Subcutaneous adipose tissue (tissue), 4 donors: ENCODE data around the gene ROGDI. TPM values are rescaled to one million over a fixed set of nuclear protein-coding genes. Genes with fewer than 3 reads are reported as not detected.

Experiments
- small RNA-seq: library from RNA; depleted of rRNA; stranded (forward); fragments of <200 nt; gene quantifications from one replicate; pipeline ENCODE3, GENCODE V24; 2016
- total RNA-seq, 4 donors: library from RNA; depleted of rRNA; stranded (reverse); fragments of >200 nt; gene quantifications; one replicate each; pipeline ENCODE4 v1.1.0, GENCODE V29; 2016
- TF ChIP-seq, protein P1 (sequence below): fragments of 450-650 bp; IDR thresholded peaks from one replicate; pipeline ENCODE4 v1.5.1; 2016; ENCODE audit warnings: low read depth, mild to moderate bottlenecking, control low read depth, antibody characterized with exemption, moderate library complexity

The ROGDI gene
- total RNA-seq, 4 donors from 2014 or later = 4.2 to 8.8 (median 5.5) TPM

DNA sequence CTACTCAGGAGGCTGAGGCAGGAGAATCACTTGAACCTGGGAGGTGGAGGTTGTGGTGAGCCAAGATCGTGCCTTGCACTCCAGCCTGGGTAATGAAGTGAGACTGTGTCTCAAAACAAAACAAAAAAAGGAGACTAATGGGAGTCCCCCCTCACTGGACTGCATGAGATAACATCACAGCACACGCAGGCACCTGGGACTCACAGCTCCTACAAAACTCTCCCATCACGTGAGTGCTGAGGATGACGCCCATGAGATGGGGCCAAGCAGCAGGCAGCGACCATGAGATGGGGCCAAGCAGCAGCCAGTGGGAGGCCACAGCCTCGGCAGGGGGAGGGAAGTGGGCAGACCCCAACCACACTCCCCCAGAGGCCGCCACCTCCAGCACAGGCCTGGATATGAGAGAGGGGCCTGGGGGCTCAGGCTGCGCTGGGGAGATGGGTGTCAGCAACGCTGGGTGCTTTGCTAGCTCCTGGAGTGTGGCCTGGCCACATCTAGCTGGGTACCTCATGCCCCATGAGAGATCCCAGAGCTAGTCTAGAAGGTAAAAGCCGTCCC is 52.7 kb downstream of the ROGDI start:
- TF ChIP-seq, protein P1, sequence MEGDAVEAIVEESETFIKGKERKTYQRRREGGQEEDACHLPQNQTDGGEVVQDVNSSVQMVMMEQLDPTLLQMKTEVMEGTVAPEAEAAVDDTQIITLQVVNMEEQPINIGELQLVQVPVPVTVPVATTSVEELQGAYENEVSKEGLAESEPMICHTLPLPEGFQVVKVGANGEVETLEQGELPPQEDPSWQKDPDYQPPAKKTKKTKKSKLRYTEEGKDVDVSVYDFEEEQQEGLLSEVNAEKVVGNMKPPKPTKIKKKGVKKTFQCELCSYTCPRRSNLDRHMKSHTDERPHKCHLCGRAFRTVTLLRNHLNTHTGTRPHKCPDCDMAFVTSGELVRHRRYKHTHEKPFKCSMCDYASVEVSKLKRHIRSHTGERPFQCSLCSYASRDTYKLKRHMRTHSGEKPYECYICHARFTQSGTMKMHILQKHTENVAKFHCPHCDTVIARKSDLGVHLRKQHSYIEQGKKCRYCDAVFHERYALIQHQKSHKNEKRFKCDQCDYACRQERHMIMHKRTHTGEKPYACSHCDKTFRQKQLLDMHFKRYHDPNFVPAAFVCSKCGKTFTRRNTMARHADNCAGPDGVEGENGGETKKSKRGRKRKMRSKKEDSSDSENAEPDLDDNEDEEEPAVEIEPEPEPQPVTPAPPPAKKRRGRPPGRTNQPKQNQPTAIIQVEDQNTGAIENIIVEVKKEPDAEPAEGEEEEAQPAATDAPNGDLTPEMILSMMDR = no peak

DNA sequence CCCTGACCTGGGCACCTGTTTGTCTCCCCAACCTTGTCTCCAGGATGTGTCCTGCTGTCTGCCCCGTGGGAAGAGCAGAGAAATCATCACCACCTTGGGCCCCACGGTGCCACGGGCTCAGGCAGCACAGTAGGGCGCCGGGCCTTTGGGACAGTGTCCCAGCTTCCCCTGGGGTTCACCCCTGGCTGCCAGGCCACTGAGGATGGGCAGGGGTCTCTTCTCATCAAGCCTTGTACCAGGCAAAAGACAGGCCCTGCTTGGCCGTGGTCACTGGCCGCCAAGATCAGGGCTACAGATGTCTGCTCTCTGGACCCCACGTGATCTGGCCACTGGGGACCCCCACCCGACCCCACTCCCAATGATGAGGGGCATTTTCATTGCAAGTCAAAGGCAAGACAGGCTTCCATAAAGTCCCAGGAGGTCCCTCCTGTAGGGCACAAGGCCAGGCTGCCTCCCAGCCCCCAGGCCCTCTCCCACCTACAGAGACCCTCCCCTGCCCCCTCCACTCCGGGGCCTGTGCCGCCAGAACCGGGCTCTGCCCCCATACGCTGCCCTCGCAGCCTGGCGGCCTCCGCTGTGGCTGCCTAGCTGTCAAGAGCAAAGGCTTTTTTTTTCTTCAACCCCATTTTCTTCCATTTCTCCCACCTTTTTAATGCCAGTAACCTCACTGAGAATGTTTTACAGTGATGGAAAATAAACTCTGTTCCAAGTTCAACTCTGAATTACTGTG is 53.6 kb downstream of the ROGDI start:
- TF ChIP-seq, protein P1 = no peak

DNA sequence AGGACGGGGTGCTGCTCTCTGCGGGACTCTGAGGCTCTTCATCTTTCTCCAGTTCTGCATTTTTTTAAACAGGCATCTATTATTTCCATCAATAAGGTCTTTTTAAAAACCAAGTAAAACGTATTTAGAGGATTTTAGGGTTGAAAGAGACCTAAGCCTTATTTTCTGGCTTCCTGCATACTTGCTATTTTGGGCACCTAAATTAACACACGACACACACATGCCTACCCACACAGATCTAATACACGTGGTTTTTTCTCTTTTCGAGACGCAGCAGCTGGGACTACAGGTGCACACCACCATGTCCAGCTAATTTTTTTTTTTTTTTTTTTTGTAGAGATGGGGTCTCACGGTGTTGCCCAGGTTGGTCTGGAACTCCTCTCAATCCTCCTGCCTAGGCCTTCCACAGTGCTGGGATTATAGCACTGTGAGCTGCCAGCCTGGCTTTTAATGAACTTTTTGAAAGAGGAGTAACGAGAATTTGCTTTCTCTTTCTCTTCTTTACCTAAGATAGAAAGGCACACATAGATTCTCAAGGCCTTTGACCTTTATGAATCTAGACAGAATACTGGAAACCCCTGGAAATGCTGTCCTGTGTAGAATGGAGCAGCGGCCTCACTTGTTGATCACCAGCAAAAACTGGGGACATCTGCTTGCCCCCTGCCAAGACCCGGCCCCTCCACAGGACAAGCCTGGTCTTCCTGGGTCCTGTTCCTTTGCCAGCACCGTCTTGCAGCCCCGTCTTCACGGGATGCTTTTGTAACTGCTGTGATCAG is 54.3 kb downstream of the ROGDI start:
- TF ChIP-seq, protein P1 = no peak

DNA sequence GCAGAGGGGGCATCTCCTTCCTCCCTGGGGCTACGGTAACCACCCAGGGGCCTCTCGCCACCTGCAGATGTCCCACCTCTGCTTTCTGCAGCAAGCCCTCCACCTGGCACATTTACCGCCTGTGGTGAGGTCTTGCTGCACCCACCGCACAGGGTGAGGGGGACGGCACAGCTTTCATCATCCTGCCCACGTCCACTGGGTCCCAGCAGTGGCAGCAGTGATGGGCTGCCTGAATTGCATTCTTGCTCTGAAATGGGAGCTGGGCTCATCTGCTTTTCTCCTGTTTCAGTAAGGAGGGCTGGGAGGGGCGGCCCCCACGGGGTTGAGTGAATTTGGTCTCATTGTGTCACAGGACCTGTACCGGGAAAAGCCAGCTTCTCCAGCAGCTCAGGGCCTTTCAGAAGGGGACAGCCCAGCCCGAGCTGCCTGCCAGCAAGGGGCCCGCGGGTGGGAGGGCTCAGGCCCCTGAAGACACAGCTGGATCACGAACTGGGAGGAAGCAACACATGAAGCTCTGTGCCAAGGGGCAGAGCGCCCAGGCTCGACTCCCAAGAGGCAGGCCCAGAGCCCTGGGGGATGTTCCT is 55.4 kb downstream of the ROGDI start:
- TF ChIP-seq, protein P1 = no peak

Small RNA genes lying within 50 kb of the gene (small RNA-seq; reads per million reads assigned to genes)
- gene RF00017 = not detected

Other genes starting within 250 kb of the ROGDI start
- 1 to 10 TPM in 1 of 4 donors, not detected in 3; 1.1 TPM for gene C16orf96, start 246.3 kb downstream of the ROGDI start, total RNA-seq
- gene UBALD1, start 187.7 kb downstream of the ROGDI start, total RNA-seq = 1 to 10 TPM; 1.7 to 7.0 (median 4.2) TPM
- gene MGRN1, start 177.8 kb downstream of the ROGDI start, total RNA-seq = 10 to 100 TPM; 21.2 to 44.5 (median 25.2) TPM
- gene NUDT16L1, start 109.1 kb downstream of the ROGDI start, total RNA-seq = 10 to 100 TPM; 11.7 to 38.8 (median 16.7) TPM
- gene ANKS3, start 68.4 kb downstream of the ROGDI start, total RNA-seq = 10 to 100 TPM in 3 of 4 donors, 1 to 10 TPM in 1; 9.3 to 21.5 (median 13.2) TPM
- gene DNAAF8, start 68.1 kb downstream of the ROGDI start, total RNA-seq = 1 to 10 TPM in 2 of 4 donors, under 1 TPM in 2; 0.44 to 1.6 (median 0.91) TPM
- gene ZNF500, start 35.5 kb downstream of the ROGDI start, total RNA-seq = 10 to 100 TPM in 1 of 4 donors, 1 to 10 TPM in 3; 3.8 to 11.7 (median 8.2) TPM
- not detected for gene SEPTIN12, start 14.3 kb downstream of the ROGDI start, total RNA-seq
- gene SMIM22, start 7.3 kb downstream of the ROGDI start, total RNA-seq = not detected
- 10 to 100 TPM; 38.8 to 64.7 (median 41.5) TPM for gene GLYR1, start 44.7 kb upstream of the ROGDI start, total RNA-seq
- gene UBN1, start 44.8 kb upstream of the ROGDI start, total RNA-seq = 10 to 100 TPM; 21.1 to 48.2 (median 37.2) TPM
- gene PPL, start 134.5 kb upstream of the ROGDI start, total RNA-seq = 100 to 1,000 TPM in 2 of 4 donors, 10 to 100 TPM in 2; 67.5 to 239 (median 111) TPM
- under 1 TPM; 0.33 to 0.68 (median 0.61) TPM for gene SEC14L5, start 155.7 kb upstream of the ROGDI start, total RNA-seq
- 10 to 100 TPM in 3 of 4 donors, 1 to 10 TPM in 1; 5.9 to 37.9 (median 30.1) TPM for gene NAGPA, start 231.3 kb upstream of the ROGDI start, total RNA-seq